GM23248 (cell line): Measurements from ENCODE around the gene ZFP36L1. TPM values are rescaled to one million over a fixed set of nuclear protein-coding genes. Genes with fewer than 3 reads are reported as not detected.

Experiments
- DNase-seq: peaks from one replicate; pipeline ENCODE4 v3.0.0-alpha.2; 2015
- H2AFZ ChIP-seq: fragments of 200-600 bp; sonication (generic); 2 replicates; pipeline ENCODE4 v1.6.1; 2016; ENCODE audit warnings: antibody characterized with exemption
- H3F3A ChIP-seq: fragments of 200-600 bp; sonication (generic); 2 replicates; pipeline ENCODE4 v1.6.1; 2016; ENCODE audit warnings: mild to moderate bottlenecking, antibody characterized with exemption, mixed run types; ENCODE audit not compliant: insufficient read depth
- H3K27ac ChIP-seq: fragments of 200-600 bp; sonication (generic); 2 replicates; pipeline ENCODE4 v1.5.1; 2016; ENCODE audit warnings: mild to moderate bottlenecking
- H3K27me3 ChIP-seq: fragments of 200-600 bp; sonication (generic); replicated peaks from 2 replicates; pipeline ENCODE4 v1.6.1; 2016; ENCODE audit warnings: mild to moderate bottlenecking; ENCODE audit not compliant: insufficient read depth
- H3K36me3 ChIP-seq: fragments of 200-600 bp; sonication (generic); 2 replicates; pipeline ENCODE4 v1.6.1; 2016; ENCODE audit warnings: low read depth, mild to moderate bottlenecking
- H3K4me1 ChIP-seq: fragments of 200-600 bp; sonication (generic); 2 replicates; pipeline ENCODE4 v1.6.1; 2016; ENCODE audit warnings: mild to moderate bottlenecking; ENCODE audit not compliant: insufficient read depth
- H3K4me2 ChIP-seq: fragments of 200-600 bp; sonication (generic); one replicate; pipeline ENCODE4 v1.6.1; 2016; ENCODE audit warnings: mild to moderate bottlenecking; ENCODE audit not compliant: unreplicated experiment
- H3K4me3 ChIP-seq: fragments of 200-600 bp; sonication (generic); 2 replicates; pipeline ENCODE4 v1.5.1; 2016; ENCODE audit warnings: mild to moderate bottlenecking
- H3K79me2 ChIP-seq: fragments of 200-600 bp; sonication (generic); 2 replicates; pipeline ENCODE4 v1.6.1; 2016; ENCODE audit warnings: mild to moderate bottlenecking; ENCODE audit not compliant: insufficient read depth
- H3K9ac ChIP-seq: fragments of 200-600 bp; sonication (generic); 2 replicates; pipeline ENCODE4 v1.6.1; 2016; ENCODE audit warnings: mild to moderate bottlenecking
- H3K9me2 ChIP-seq: fragments of 200-600 bp; sonication (generic); 2 replicates; pipeline ENCODE4 v1.6.1; 2016; ENCODE audit warnings: mixed run types, mild to moderate bottlenecking, moderate library complexity; ENCODE audit not compliant: insufficient read depth
- H3K9me3 ChIP-seq: fragments of 200-600 bp; sonication (generic); one replicate; pipeline ENCODE4 v1.6.1; 2017; ENCODE audit warnings: low read depth
- H4K20me1 ChIP-seq: fragments of 200-600 bp; sonication (generic); 2 replicates; pipeline ENCODE4 v1.6.0; 2016; ENCODE audit not compliant: insufficient read depth
- EZH2 ChIP-seq: fragments of 200-600 bp; sonication (generic); IDR thresholded peaks from 2 replicates; pipeline ENCODE4 v1.6.1; 2018; ENCODE audit warnings: antibody characterized with exemption, mild to moderate bottlenecking; ENCODE audit not compliant: insufficient read depth, poor library complexity, severe bottlenecking
- EZH2phosphoT487 ChIP-seq: fragments of 200-600 bp; sonication (generic); IDR thresholded peaks from 2 replicates; pipeline ENCODE4 v1.6.1; 2018; ENCODE audit warnings: antibody characterized with exemption, moderate library complexity, mild to moderate bottlenecking, low read depth; ENCODE audit not compliant: insufficient read depth
- WGBS, 2 experiments: methylation state at CpG; one replicate each; pipeline ENCODE4 v1.1.6; 2015 to 2017; ENCODE audit warnings: low lambda C conversion rate in 2 of 2, low coverage in 1 of 2; ENCODE audit errors: missing lambda C conversion rate in 2 of 2; 5-methylcytosine and 5-hydroxymethylcytosine counted together
- in situ Hi-C: fragments of 300-500 bp; cut with MboI; formaldehyde crosslinking; loops from 2 replicates; pipeline ENCODE4 v1.15.0; 2020
- polyA plus RNA-seq: library from polyadenylated mRNA; unstranded; fragments of >200 nt; fragmentation: Nextera tagmentation; extraction: Ambion mirVana; gene quantifications from 2 replicates; pipeline ENCODE4 v1.2.1, GENCODE V29; 2016
- total RNA-seq: library from RNA; depleted of rRNA; stranded (reverse); fragments of >200 nt; shearing (Covaris generic); gene quantifications from 2 replicates; pipeline ENCODE4 v1.2.3, GENCODE V29; 2014

Gene ZFP36L1
- total and polyA plus RNA-seq, 2 experiments from 2014 or later: 92.9 to 599 TPM

- Histone ChIP-seq H3K27ac (no peak overlapping the region), H3F3A (no peaks in the 10 kb centered on the region), H2AFZ (no peak overlapping the region), H4K20me1 (no peaks in the 10 kb centered on the region), H3K4me1 (peaks cover 5% of the 10 kb centered on the region), H3K36me3 (no peaks in the 10 kb centered on the region), H3K79me2 (no peaks in the 10 kb centered on the region), H3K9me2 (no peaks in the 10 kb centered on the region), H3K4me3 (no peak overlapping the region), H3K9ac (no peak overlapping the region), H3K9me3 (no peaks in the 10 kb centered on the region), H3K4me2 (no peak overlapping the region), H3K27me3 (no peaks in the 10 kb centered on the region)
- TF ChIP-seq EZH2: no peak
- no peak for TF ChIP-seq EZH2phosphoT487
- DNase-seq: no peak
- 95 to 97% methylated on average over 6 of the region's 6 CpGs for WGBS, 2 experiments
- in situ Hi-C loops: no loop called here
Measured at GRCh38 chr14:68756734-68757133, 36.1 kb downstream of the ZFP36L1 start.

DNA sequence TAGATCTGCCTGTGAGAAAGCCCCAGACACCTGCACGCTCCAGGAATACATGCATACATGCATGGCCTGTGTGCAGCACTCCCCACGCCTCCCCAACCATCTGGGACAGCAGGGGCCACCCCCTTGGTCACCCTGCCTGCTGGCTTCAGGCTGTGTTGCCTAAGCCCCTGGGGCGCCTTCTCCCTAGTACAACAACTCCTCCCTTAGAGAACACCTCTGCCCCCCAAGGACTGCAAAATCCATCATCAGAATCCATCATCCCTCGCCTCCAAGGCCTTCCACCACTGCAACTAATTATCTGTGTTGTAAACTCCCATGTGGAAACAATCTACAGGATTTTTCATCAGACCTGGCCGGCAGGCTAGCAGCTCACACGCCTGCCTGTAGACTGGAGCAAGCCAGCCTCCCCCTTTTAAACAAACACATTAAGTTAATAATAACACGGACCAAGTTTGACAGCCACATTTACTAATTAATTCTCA is 36.8 kb downstream of the ZFP36L1 start:
- H4K20me1 ChIP-seq: no peaks in the 10 kb centered on the region
- WGBS, 2 experiments: 36 to 45% methylated on average over 7 of the region's 7 CpGs
- H3K9me2 ChIP-seq: no peaks in the 10 kb centered on the region
- H3K27ac ChIP-seq: no peak overlapping the region
- H3K9me3 ChIP-seq: no peaks in the 10 kb centered on the region
- H3F3A ChIP-seq: no peaks in the 10 kb centered on the region
- peak; percentile 73 for DNase-seq
- in situ Hi-C loops: no loop called here
- no peaks in the 10 kb centered on the region for H3K79me2 ChIP-seq
- no peak overlapping the region for H3K4me2 ChIP-seq
- H3K4me3 ChIP-seq: no peak overlapping the region
- no peak overlapping the region for H3K9ac ChIP-seq
- H3K27me3 ChIP-seq: no peaks in the 10 kb centered on the region
- TF ChIP-seq EZH2phosphoT487 (no peak), EZH2 (no peak)
- H3K4me1 ChIP-seq: peaks cover 5% of the 10 kb centered on the region
- no peak overlapping the region for H2AFZ ChIP-seq
- H3K36me3 ChIP-seq: no peaks in the 10 kb centered on the region

GRCh38 chr14:68755016-68755353 is 37.9 kb downstream of the ZFP36L1 start:
- no peaks in the 10 kb centered on the region for H3K9me2 ChIP-seq
- no peak overlapping the region for H3K9ac ChIP-seq
- no peaks in the 10 kb centered on the region for H4K20me1 ChIP-seq
- no peaks in the 10 kb centered on the region for H3K9me3 ChIP-seq
- no peak overlapping the region for H3K4me2 ChIP-seq
- no peak for DNase-seq
- H3K4me3 ChIP-seq: no peak overlapping the region
- no peak overlapping the region for H2AFZ ChIP-seq
- no peak overlapping the region for H3K27ac ChIP-seq
- in situ Hi-C loops: no loop called here
- H3K79me2 ChIP-seq: no peaks in the 10 kb centered on the region
- no peak for TF ChIP-seq EZH2phosphoT487
- TF ChIP-seq EZH2: no peak
- no peaks in the 10 kb centered on the region for H3K27me3 ChIP-seq
- H3F3A ChIP-seq: no peaks in the 10 kb centered on the region
- no peaks in the 10 kb centered on the region for H3K36me3 ChIP-seq
- WGBS, 2 experiments: 93 to 96% methylated on average over 3 of the region's 3 CpGs
- peaks cover 5% of the 10 kb centered on the region for H3K4me1 ChIP-seq

GRCh38 chr14:68753690-68754089 is 39.2 kb downstream of the ZFP36L1 start:
- H3K4me3 ChIP-seq: no peak overlapping the region
- H3K9ac ChIP-seq: no peak overlapping the region
- H3K27ac ChIP-seq: no peak overlapping the region
- H2AFZ ChIP-seq: no peak overlapping the region
- H3K4me2 ChIP-seq: no peak overlapping the region
- no peaks in the 10 kb centered on the region for H3K9me3 ChIP-seq
- in situ Hi-C loops: no loop called here
- H3K79me2 ChIP-seq: no peaks in the 10 kb centered on the region
- no peaks in the 10 kb centered on the region for H3K27me3 ChIP-seq
- peaks cover 5% of the 10 kb centered on the region for H3K4me1 ChIP-seq
- TF ChIP-seq EZH2 (no peak), EZH2phosphoT487 (no peak)
- H3K36me3 ChIP-seq: no peaks in the 10 kb centered on the region
- H4K20me1 ChIP-seq: no peaks in the 10 kb centered on the region
- H3F3A ChIP-seq: no peaks in the 10 kb centered on the region
- no peaks in the 10 kb centered on the region for H3K9me2 ChIP-seq
- 63 to 69% methylated on average over 4 of the region's 4 CpGs for WGBS, 2 experiments
- DNase-seq: peak; percentile 21
